Measurements from ENCODE around the gene IFI16.

DNA sequence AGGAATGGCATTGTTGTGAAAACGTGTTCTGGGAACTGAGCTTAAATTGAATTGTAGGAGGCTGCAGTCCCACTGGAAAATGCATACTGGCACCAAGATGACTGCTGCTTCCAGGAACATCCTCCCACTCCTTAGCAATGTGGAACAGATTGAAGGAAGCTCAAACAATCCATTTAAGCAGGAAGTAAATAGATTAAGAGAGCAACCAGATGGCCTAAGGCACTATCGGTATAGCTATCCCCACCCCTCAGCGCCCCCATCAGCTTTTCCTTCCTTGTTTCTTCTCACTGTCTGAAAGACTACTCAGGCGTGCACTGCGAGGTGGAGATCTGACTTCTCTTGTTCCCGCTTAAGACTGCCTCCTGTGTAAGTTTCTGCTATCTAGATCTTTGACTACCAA lies 4.0 kb upstream of the IFI16 start:
- TF ChIP-seq, protein P1, sequence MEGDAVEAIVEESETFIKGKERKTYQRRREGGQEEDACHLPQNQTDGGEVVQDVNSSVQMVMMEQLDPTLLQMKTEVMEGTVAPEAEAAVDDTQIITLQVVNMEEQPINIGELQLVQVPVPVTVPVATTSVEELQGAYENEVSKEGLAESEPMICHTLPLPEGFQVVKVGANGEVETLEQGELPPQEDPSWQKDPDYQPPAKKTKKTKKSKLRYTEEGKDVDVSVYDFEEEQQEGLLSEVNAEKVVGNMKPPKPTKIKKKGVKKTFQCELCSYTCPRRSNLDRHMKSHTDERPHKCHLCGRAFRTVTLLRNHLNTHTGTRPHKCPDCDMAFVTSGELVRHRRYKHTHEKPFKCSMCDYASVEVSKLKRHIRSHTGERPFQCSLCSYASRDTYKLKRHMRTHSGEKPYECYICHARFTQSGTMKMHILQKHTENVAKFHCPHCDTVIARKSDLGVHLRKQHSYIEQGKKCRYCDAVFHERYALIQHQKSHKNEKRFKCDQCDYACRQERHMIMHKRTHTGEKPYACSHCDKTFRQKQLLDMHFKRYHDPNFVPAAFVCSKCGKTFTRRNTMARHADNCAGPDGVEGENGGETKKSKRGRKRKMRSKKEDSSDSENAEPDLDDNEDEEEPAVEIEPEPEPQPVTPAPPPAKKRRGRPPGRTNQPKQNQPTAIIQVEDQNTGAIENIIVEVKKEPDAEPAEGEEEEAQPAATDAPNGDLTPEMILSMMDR (conservative IDR thresholded peaks at IDR 0.05; ENCODE audit: low read depth, low read length), result no peak
- TF ChIP-seq EZH2 (IDR thresholded peaks at IDR 0.05; ENCODE audit: low read length, unreplicated experiment) (no peak), EZH2phosphoT487 (IDR thresholded peaks at IDR 0.05; ENCODE audit: borderline replicate concordance, low read length) (no peak)
